ENCODE results near the gene ANXA5.

- TF ChIP-seq POLR2A (IDR thresholded peaks at IDR 0.05) (no peak), CTCF (IDR thresholded peaks at IDR 0.05) (no peak)
Measured at GRCh38 chr4:121662225-121662624, 34.6 kb downstream of the ANXA5 start.

Data from right lobe of liver (tissue), 4 donors.